ENCODE measurements around the gene LGALS1. TPM values are rescaled to one million over a fixed set of nuclear protein-coding genes. Genes with fewer than 3 reads are reported as not detected.

Gene LGALS1
- total RNA-seq, 2 donors from 2014 or later = 1,470 to 1,957 TPM

GRCh38 chr22:37635157-37635556 lies 40.3 kb upstream of the LGALS1 start:
- H3K9me3 ChIP-seq = no peaks in the 10 kb centered on the region
- peaks cover 6% of the 10 kb centered on the region for H3K36me3 ChIP-seq
- H3K4me3 ChIP-seq = no peak overlapping the region
- H3K4me1 ChIP-seq (ENCODE audit: control insufficient read depth in 1 of 2, low read depth in 2 of 2) = peaks cover 16 to 35% of the 10 kb centered on the region in 2 donors
- no peak for DNase-seq (ENCODE audit: low spot score)
- no peaks in the 10 kb centered on the region for H3K27me3 ChIP-seq (replicated peaks; ENCODE audit: insufficient read depth)
- ATAC-seq (ENCODE audit: insufficient number of reproducible peaks, low FRiP score, low read depth) = no peak
- TF ChIP-seq CTCF (IDR thresholded peaks at IDR 0.05) = no peak
- no peak overlapping the region for H3K27ac ChIP-seq

DNA sequence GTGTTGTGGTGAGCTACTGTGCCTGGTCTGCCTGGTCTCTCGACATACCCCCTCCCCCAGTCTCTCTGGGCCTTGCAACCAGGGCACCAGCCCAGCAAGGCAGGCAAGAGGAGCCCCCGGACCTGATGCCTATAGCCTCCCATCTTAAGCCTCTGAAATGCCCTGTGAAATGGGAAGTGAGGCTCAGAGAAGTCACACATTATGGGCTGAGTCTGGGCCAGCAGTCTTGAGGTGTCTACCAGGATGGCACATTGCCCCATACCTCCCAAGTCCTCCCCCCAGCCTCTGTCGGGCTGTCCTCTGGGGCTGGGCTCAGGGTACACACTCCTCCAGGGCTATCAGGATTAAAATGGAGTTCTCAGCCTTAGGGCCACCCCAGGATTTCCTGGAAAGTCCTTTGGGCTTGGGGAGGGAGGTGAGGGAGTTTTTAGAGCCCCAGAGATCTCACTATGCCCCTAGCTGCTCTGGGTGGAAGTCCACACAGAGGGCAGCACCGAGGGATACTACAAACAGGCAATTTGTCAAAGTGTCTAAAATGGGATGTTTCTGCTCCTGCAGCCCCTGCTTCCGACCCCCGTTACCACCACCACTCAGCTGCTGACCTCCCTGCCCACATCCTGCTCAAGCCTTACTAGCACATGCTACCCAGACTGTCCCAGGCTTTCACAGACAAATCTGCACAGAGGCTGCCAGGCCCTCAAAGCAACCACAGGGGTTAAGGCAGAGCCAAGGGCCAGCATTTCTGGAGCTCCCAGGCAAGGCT lies 39.1 kb upstream of the LGALS1 start:
- Histone ChIP-seq H3K4me1 (ENCODE audit: control insufficient read depth in 1 of 2, low read depth in 2 of 2) (peaks cover 16 to 35% of the 10 kb centered on the region in 2 donors), H3K27me3 (replicated peaks; ENCODE audit: insufficient read depth) (no peaks in the 10 kb centered on the region), H3K9me3 (no peaks in the 10 kb centered on the region), H3K36me3 (no peaks in the 10 kb centered on the region), H3K27ac (no peak overlapping the region), H3K4me3 (no peak overlapping the region)
- TF ChIP-seq CTCF (IDR thresholded peaks at IDR 0.05) = no peak
- no peak for DNase-seq (ENCODE audit: low spot score)
- no peak for ATAC-seq (ENCODE audit: insufficient number of reproducible peaks, low FRiP score, low read depth)

DNA sequence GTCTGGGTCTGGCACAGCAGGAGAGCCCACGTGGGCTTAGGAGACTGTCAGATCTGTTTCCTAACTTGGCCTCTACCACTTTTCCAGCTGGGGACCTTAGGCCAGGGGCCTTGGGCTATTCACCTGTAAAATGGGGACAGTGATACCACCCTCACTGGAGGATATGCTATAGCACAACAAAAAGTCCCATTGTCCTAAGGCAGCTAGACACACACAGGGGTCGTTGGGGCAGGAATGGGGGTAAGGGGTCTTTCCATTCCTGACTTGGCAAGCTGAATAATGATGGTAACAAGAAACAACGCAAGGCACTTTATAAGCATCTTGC lies 38.5 kb upstream of the LGALS1 start:
- ATAC-seq (ENCODE audit: insufficient number of reproducible peaks, low FRiP score, low read depth) (no peak), DNase-seq (ENCODE audit: low spot score) (no peak)
- H3K27me3 ChIP-seq (replicated peaks; ENCODE audit: insufficient read depth) = no peaks in the 10 kb centered on the region
- H3K4me1 ChIP-seq (ENCODE audit: control insufficient read depth in 1 of 2, low read depth in 2 of 2) = peaks cover 16 to 35% of the 10 kb centered on the region in 2 donors
- H3K27ac ChIP-seq = no peak overlapping the region
- no peak for TF ChIP-seq CTCF (IDR thresholded peaks at IDR 0.05)
- no peak overlapping the region for H3K4me3 ChIP-seq
- H3K36me3 ChIP-seq = no peaks in the 10 kb centered on the region
- no peaks in the 10 kb centered on the region for H3K9me3 ChIP-seq

GRCh38 chr22:37638391-37639069 lies 36.9 kb upstream of the LGALS1 start:
- peaks cover 10 to 26% of the 10 kb centered on the region in 2 donors for H3K4me1 ChIP-seq (ENCODE audit: control insufficient read depth in 1 of 2, low read depth in 2 of 2)
- ATAC-seq (ENCODE audit: insufficient number of reproducible peaks, low FRiP score, low read depth) (no peak), DNase-seq (ENCODE audit: low spot score) (no peak)
- no peaks in the 10 kb centered on the region for H3K36me3 ChIP-seq
- no peak overlapping the region for H3K27ac ChIP-seq
- no peaks in the 10 kb centered on the region for H3K9me3 ChIP-seq
- TF ChIP-seq CTCF (IDR thresholded peaks at IDR 0.05) = no peak
- H3K4me3 ChIP-seq = peak overlapping the region; percentile 74
- no peaks in the 10 kb centered on the region for H3K27me3 ChIP-seq (replicated peaks; ENCODE audit: insufficient read depth)

GRCh38 chr22:37639070-37639760 lies 36.2 kb upstream of the LGALS1 start, which contains the start of gene SH3BP1:
Gene SH3BP1 (plus strand): TSS chr22:37639669. CDS start chr22:37639788, 119 bp downstream.
- Histone ChIP-seq H3K4me1 (ENCODE audit: control insufficient read depth in 1 of 2, low read depth in 2 of 2) (peaks cover 6 to 19% of the 10 kb centered on the region in 2 donors), H3K4me3 (peak within 1 kb of the TSS; percentile 74), H3K27ac (no peak within 1 kb of the TSS), H3K9me3 (no peaks in the 10 kb centered on the region), H3K36me3 (no peaks in the 10 kb centered on the region), H3K27me3 (replicated peaks; ENCODE audit: insufficient read depth) (no peaks in the 10 kb centered on the region)
- ATAC-seq (ENCODE audit: insufficient number of reproducible peaks, low FRiP score, low read depth) (no peak), DNase-seq (ENCODE audit: low spot score) (no peak)
- no peak for TF ChIP-seq CTCF (IDR thresholded peaks at IDR 0.05)

All from thoracic aorta (tissue), 2 donors.